ENCODE results near the gene IL1R2. TPM values are rescaled to one million over a fixed set of nuclear protein-coding genes. Genes with fewer than 3 reads are reported as not detected.

IL1R2 gene, protein sequence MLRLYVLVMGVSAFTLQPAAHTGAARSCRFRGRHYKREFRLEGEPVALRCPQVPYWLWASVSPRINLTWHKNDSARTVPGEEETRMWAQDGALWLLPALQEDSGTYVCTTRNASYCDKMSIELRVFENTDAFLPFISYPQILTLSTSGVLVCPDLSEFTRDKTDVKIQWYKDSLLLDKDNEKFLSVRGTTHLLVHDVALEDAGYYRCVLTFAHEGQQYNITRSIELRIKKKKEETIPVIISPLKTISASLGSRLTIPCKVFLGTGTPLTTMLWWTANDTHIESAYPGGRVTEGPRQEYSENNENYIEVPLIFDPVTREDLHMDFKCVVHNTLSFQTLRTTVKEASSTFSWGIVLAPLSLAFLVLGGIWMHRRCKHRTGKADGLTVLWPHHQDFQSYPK
- not detected in 2 replicates for total RNA-seq

DNA sequence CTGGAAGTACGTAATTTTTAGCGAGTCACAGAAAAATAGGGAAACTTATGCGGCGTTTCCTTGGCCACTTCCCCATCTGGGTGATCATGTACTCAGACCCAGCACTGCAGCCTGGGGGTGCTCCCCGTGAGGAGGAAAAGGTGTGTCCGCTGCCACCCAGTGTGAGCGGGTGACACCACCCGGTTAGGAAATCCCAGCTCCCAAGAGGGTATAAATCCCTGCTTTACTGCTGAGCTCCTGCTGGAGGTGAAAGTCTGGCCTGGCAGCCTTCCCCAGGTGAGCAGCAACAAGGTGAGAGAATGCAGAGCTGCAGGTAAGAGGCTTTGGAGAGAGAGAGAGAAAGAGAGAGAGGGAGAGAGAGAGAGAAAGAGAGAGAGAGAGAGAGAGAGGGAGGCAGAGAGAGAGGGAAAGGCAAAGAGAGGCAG lies at the start of gene IL1R2:
TSS of gene IL1R2 (plus strand) at position 240 of the 425 bp plus-strand sequence. CDS start 16,616 bp downstream, outside the sequence.

Other genes with a start within 250 kb of the IL1R2 start
- 5.3 and 15.3 TPM in 2 replicates for gene IL1R1, start 150.8 kb downstream of the IL1R2 start, total RNA-seq
- not detected in 2 replicates for gene IL1RL2, start 195.1 kb downstream of the IL1R2 start, total RNA-seq